HFF-Myc (cell line): ENCODE results near the gene ENDOG.

ENCODE experiments used
- DNase-seq: peaks from one replicate; pipeline ENCODE4 v3.0.0-alpha.2; 2011; ENCODE audit warnings: low read depth; ENCODE audit errors: extremely low read depth
- H3K4me3 ChIP-seq: replicated peaks from 2 replicates; pipeline ENCODE4 v1.5.1; 2011; ENCODE audit warnings: low read depth, mild to moderate bottlenecking, control low read depth, low read length
- CTCF ChIP-seq: IDR thresholded peaks from 2 replicates; pipeline ENCODE4 v1.5.1; 2012; ENCODE audit warnings: mild to moderate bottlenecking, low read depth, low read length, control low read depth; ENCODE audit errors: missing control alignments

Gene ENDOG

GRCh38 chr9:128823362-128823902 lies 5.1 kb downstream of the ENDOG start:
- no peak overlapping the region for H3K4me3 ChIP-seq
- no peak for DNase-seq
- no peak for TF ChIP-seq CTCF

- H3K4me3 ChIP-seq, result no peak overlapping the region
- DNase-seq, result no peak
- no peak for TF ChIP-seq CTCF
Observed at GRCh38 chr9:128823903-128824406, 5.7 kb downstream of the ENDOG start.

- DNase-seq, result no peak
- H3K4me3 ChIP-seq, result no peak overlapping the region
- TF ChIP-seq CTCF, result no peak
Observed at GRCh38 chr9:128824911-128825310, 6.6 kb downstream of the ENDOG start.

GRCh38 chr9:128825923-128826700 lies 7.8 kb downstream of the ENDOG start:
- TF ChIP-seq CTCF, result peak; percentile 2
- DNase-seq, result no peak
- no peak overlapping the region for H3K4me3 ChIP-seq

- TF ChIP-seq CTCF, result no peak
- peak overlapping the region; percentile 96 for H3K4me3 ChIP-seq
- DNase-seq, result no peak
Observed at GRCh38 chr9:128828267-128828666, 10.0 kb downstream of the ENDOG start.

- H3K4me3 ChIP-seq, result peak overlapping the region; percentile 96
- TF ChIP-seq CTCF, result no peak
- no peak for DNase-seq
Observed at GRCh38 chr9:128828719-128829452, 10.6 kb downstream of the ENDOG start.
